Measurements from ENCODE around the gene GALNS.

The GALNS gene

DNA sequence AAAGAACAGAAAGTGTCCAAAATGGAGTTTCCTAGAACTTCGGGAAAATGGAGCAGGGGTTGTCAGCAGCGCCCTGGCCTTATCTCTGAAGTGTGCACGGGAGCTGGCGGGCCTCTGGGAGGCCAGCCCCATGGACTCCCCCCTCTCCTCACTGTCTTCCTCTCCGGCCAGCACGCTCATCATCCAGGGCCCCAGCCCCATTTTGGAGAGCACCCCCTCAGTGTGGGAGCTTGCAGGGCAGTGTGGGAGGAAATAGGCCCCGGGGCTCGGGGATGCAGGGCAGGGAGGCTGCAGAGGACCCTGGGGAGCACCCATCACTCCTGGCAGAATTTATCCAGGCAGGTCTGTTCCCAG lies 14.6 kb upstream of the GALNS start:
- Histone ChIP-seq H3K36me3 (ENCODE audit: low read depth) (no peaks in the 10 kb centered on the region), H3K4me3 (ENCODE audit: severe bottlenecking) (no peak overlapping the region), H3K9me3 (ENCODE audit: severe bottlenecking) (no peaks in the 10 kb centered on the region), H3K4me1 (ENCODE audit: insufficient read depth, poor library complexity, severe bottlenecking) (no peaks in the 10 kb centered on the region), H3K27me3 (ENCODE audit: insufficient read depth, poor library complexity, severe bottlenecking) (peaks cover 7% of the 10 kb centered on the region), H3K27ac (ENCODE audit: poor library complexity, severe bottlenecking) (no peak overlapping the region)
- TF ChIP-seq, protein P1, sequence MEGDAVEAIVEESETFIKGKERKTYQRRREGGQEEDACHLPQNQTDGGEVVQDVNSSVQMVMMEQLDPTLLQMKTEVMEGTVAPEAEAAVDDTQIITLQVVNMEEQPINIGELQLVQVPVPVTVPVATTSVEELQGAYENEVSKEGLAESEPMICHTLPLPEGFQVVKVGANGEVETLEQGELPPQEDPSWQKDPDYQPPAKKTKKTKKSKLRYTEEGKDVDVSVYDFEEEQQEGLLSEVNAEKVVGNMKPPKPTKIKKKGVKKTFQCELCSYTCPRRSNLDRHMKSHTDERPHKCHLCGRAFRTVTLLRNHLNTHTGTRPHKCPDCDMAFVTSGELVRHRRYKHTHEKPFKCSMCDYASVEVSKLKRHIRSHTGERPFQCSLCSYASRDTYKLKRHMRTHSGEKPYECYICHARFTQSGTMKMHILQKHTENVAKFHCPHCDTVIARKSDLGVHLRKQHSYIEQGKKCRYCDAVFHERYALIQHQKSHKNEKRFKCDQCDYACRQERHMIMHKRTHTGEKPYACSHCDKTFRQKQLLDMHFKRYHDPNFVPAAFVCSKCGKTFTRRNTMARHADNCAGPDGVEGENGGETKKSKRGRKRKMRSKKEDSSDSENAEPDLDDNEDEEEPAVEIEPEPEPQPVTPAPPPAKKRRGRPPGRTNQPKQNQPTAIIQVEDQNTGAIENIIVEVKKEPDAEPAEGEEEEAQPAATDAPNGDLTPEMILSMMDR (IDR thresholded peaks at IDR 0.05; ENCODE audit: poor library complexity, severe bottlenecking) = no peak
- DNase-seq (ENCODE audit: low spot score) (no peak), ATAC-seq (ENCODE audit: low read depth) (no peak)

DNA sequence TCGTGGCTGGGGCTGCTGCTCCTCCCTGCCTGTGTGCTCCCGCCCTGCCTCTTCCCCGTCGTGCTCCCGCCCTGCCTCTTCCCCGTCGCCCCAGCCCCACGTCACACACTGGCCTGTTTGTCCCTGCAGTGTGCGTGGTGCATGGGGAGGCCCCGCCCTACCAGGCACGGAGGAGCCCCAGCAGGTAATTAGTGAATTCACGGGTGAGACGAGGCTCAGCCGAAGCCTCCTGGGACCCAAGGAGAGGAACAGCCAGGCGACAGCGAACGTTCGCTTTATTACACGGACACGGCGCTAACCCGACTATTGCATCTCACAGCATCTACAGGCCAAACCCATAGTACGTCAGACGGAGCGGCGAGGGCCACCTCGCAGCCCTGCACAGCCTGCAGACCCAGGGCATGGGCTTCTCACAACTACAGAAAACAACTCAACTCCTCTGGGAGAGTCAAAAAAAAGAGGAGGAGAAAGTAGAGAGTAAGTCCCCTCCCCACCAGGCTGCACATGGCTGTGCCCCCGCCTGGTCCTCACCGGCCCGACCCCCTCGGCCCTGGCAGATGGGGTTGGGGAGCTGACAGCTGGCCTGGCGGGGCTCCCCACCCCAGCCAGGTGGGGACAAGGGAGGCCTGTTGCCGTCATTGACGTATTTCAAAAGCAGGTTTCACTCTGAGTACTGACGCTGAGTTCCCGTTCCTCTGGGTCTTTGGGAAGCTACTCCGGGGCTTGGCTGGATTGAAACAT lies 14.0 kb upstream of the GALNS start:
- no peak overlapping the region for H3K4me3 ChIP-seq (ENCODE audit: severe bottlenecking)
- ATAC-seq (ENCODE audit: low read depth) = no peak
- no peaks in the 10 kb centered on the region for H3K9me3 ChIP-seq (ENCODE audit: severe bottlenecking)
- no peaks in the 10 kb centered on the region for H3K4me1 ChIP-seq (ENCODE audit: insufficient read depth, poor library complexity, severe bottlenecking)
- DNase-seq (ENCODE audit: low spot score) = no peak
- no peaks in the 10 kb centered on the region for H3K36me3 ChIP-seq (ENCODE audit: low read depth)
- TF ChIP-seq, protein P1 (IDR thresholded peaks at IDR 0.05; ENCODE audit: poor library complexity, severe bottlenecking) = no peak
- H3K27ac ChIP-seq (ENCODE audit: poor library complexity, severe bottlenecking) = no peak overlapping the region
- peaks cover 5% of the 10 kb centered on the region for H3K27me3 ChIP-seq (ENCODE audit: insufficient read depth, poor library complexity, severe bottlenecking)

DNA sequence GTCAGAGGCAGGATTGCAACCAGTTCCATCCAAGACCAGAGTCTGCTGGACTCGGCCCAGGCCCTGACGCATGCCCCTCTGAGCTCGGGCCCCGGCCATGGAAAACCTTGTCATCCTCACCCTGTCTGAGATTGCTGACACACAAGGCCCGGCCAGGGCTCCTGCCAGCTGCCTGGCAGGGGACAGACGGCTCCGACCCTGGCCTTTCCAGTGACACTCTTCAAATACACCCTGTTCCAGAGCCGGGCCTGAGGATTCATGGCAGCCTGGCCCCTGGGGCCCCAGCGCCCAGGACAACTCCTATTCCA lies 12.9 kb upstream of the GALNS start:
- TF ChIP-seq, protein P1 (IDR thresholded peaks at IDR 0.05; ENCODE audit: poor library complexity, severe bottlenecking) = no peak
- H3K36me3 ChIP-seq (ENCODE audit: low read depth) = no peaks in the 10 kb centered on the region
- H3K27me3 ChIP-seq (ENCODE audit: insufficient read depth, poor library complexity, severe bottlenecking) = peaks cover 5% of the 10 kb centered on the region
- no peak overlapping the region for H3K27ac ChIP-seq (ENCODE audit: poor library complexity, severe bottlenecking)
- H3K9me3 ChIP-seq (ENCODE audit: severe bottlenecking) = no peaks in the 10 kb centered on the region
- DNase-seq (ENCODE audit: low spot score) (no peak), ATAC-seq (ENCODE audit: low read depth) (no peak)
- no peak overlapping the region for H3K4me3 ChIP-seq (ENCODE audit: severe bottlenecking)
- no peaks in the 10 kb centered on the region for H3K4me1 ChIP-seq (ENCODE audit: insufficient read depth, poor library complexity, severe bottlenecking)

DNA sequence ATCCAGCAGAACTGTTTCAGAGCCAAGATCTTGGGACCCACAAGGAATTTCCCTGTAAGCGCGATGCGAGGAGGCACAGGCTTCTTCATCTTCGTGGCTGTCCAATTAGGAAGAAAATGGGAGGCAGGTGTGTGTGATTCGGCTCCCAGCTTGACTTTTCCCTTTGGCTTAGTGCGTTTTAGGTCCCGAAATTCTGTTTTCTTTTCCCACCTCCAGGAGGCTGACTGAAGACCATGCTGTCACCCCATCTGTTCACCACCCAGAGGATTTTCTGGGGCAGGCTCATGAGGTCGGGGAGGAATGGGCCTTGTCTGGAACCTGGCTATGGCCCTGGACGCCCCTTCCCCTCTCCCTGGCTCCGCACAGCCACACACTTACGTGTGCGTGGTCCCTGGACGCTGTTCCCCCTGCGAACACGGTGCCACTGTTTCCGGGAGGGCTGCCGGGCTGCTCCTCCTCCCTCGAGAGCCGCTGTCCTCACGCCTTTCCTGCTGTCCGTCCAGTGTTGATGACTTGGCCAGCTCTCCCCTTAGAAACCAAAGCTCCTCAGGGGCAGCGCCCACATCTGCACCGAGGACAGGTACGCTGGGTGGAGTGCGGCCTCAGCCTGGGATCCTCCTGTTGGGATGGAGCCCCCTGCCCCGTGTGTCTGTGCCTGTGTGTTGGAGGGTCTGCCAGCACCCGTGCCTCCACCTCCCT lies 12.4 kb upstream of the GALNS start:
- DNase-seq (ENCODE audit: low spot score) (no peak), ATAC-seq (ENCODE audit: low read depth) (no peak)
- no peak overlapping the region for H3K4me3 ChIP-seq (ENCODE audit: severe bottlenecking)
- H3K27ac ChIP-seq (ENCODE audit: poor library complexity, severe bottlenecking) = no peak overlapping the region
- no peaks in the 10 kb centered on the region for H3K36me3 ChIP-seq (ENCODE audit: low read depth)
- no peaks in the 10 kb centered on the region for H3K4me1 ChIP-seq (ENCODE audit: insufficient read depth, poor library complexity, severe bottlenecking)
- TF ChIP-seq, protein P1 (IDR thresholded peaks at IDR 0.05; ENCODE audit: poor library complexity, severe bottlenecking) = no peak
- H3K27me3 ChIP-seq (ENCODE audit: insufficient read depth, poor library complexity, severe bottlenecking) = peaks cover 5% of the 10 kb centered on the region
- H3K9me3 ChIP-seq (ENCODE audit: severe bottlenecking) = no peaks in the 10 kb centered on the region
